Ovary (tissue), 3 donors: Measurements from ENCODE around the gene WNK2.

Source experiments
- EP300 ChIP-seq: sonication (generic); formaldehyde crosslinking; IDR thresholded peaks from one replicate; pipeline ENCODE4 v1.6.1; 2017; ENCODE audit warnings: antibody characterized with exemption
- POLR2A ChIP-seq: fragments of 450-650 bp; IDR thresholded peaks from one replicate; pipeline ENCODE4 v1.6.1; 2017; ENCODE audit warnings: antibody characterized with exemption, mild to moderate bottlenecking, moderate library complexity
- TF ChIP-seq, protein P1 (sequence below), 3 donors: fragments of 450-650 bp in 2 of 3; fragments of 200-600 bp in 1 of 3; IDR thresholded peaks; one replicate each; pipeline versions ENCODE4 v1.5.1 to v1.8.0; 2016 to 2022; ENCODE audit warnings: antibody characterized with exemption in 3 of 3, mild to moderate bottlenecking in 1 of 3
- donor health status: DM: no; HTN: no; CAD: no.

DNA sequence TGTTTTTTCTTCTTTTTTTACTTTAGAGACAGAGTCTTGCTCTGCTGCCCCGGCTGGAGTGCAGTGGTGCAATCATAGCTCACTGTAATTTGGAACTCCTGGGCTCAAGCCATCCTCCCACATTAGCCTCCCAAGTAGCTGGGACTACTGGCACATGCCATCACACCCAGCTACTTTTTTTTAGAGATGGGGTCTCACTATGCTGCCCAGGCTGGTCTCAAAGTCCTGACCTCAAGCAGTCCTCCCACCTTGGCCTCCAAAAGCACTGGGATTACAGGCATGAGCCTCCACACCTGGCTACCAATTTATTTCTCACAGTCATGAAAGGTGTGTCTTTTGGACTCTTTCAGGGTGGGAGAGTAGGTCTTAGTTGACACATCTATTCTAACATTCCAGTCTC, 184.5 kb downstream of the WNK2 start:
- TF ChIP-seq, protein P1, sequence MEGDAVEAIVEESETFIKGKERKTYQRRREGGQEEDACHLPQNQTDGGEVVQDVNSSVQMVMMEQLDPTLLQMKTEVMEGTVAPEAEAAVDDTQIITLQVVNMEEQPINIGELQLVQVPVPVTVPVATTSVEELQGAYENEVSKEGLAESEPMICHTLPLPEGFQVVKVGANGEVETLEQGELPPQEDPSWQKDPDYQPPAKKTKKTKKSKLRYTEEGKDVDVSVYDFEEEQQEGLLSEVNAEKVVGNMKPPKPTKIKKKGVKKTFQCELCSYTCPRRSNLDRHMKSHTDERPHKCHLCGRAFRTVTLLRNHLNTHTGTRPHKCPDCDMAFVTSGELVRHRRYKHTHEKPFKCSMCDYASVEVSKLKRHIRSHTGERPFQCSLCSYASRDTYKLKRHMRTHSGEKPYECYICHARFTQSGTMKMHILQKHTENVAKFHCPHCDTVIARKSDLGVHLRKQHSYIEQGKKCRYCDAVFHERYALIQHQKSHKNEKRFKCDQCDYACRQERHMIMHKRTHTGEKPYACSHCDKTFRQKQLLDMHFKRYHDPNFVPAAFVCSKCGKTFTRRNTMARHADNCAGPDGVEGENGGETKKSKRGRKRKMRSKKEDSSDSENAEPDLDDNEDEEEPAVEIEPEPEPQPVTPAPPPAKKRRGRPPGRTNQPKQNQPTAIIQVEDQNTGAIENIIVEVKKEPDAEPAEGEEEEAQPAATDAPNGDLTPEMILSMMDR (IDR thresholded peaks at IDR 0.05): no peak
- TF ChIP-seq POLR2A (no peak), EP300 (no peak)
